A673 (cell line): ENCODE data around the gene EYS. TPM values are rescaled to one million over a fixed set of nuclear protein-coding genes. Genes with fewer than 3 reads are reported as not detected.

Source experiments
- BruUV-seq: library from RNA; stranded (reverse); fragments of 400-500 nt; replicated peaks from 2 replicates; lab custom pipeline; 2021; lab: Mats Ljungman, UMichigan
- CTCF ChIA-PET: fragments of 300-600 bp; sonication (Branson Sonifier 250); formaldehyde crosslinking; loops from one replicate; lab custom pipeline; 2022; ENCODE audit warnings: antibody characterized with exemption; lab: Charles Lee
- POLR2A ChIA-PET: fragments of 300-600 bp; sonication (Branson Sonifier 250); formaldehyde crosslinking; loops from one replicate; lab custom pipeline; 2022; ENCODE audit warnings: antibody characterized with exemption; ENCODE audit not compliant: low non-redundant PET; lab: Charles Lee
- DNase-seq: peaks from one replicate; pipeline ENCODE4 v3.0.0-alpha.2; 2015; ENCODE audit warnings: low spot score
- H3K27ac ChIP-seq: fragments of 200-600 bp; sonication (generic); 2 replicates; pipeline ENCODE4 v1.5.1; 2016; ENCODE audit warnings: mixed run types, low read depth, mild to moderate bottlenecking, mixed read lengths, antibody characterized with exemption, low read length; ENCODE audit not compliant: poor library complexity, severe bottlenecking
- H3K27me3 ChIP-seq: fragments of 200-600 bp; sonication (generic); replicated peaks from 2 replicates; pipeline ENCODE4 v1.6.1; 2017; ENCODE audit warnings: mixed run types, low read depth, mild to moderate bottlenecking, mixed read lengths, antibody characterized with exemption, low read length; ENCODE audit not compliant: insufficient read depth, poor library complexity
- H3K36me3 ChIP-seq: fragments of 200-600 bp; sonication (generic); 2 replicates; pipeline ENCODE4 v1.6.1; 2016; ENCODE audit warnings: mixed run types, mild to moderate bottlenecking, mixed read lengths, antibody characterized with exemption, low read length; ENCODE audit not compliant: insufficient read depth, poor library complexity, severe bottlenecking
- H3K4me1 ChIP-seq: fragments of 200-600 bp; sonication (generic); 2 replicates; pipeline ENCODE4 v1.6.1; 2017; ENCODE audit warnings: mixed run types, mild to moderate bottlenecking, mixed read lengths, antibody characterized with exemption, low read length; ENCODE audit not compliant: insufficient read depth, poor library complexity, severe bottlenecking
- H3K4me3 ChIP-seq: fragments of 200-600 bp; sonication (generic); 2 replicates; pipeline ENCODE4 v1.5.1; 2016; ENCODE audit warnings: low read depth, mixed run types, mild to moderate bottlenecking, mixed read lengths, low read length; ENCODE audit not compliant: poor library complexity, severe bottlenecking
- H3K9me3 ChIP-seq: fragments of 200-600 bp; sonication (generic); 2 replicates; pipeline ENCODE4 v1.6.1; 2016; ENCODE audit warnings: mixed run types, low read depth, mild to moderate bottlenecking, mixed read lengths, antibody characterized with exemption, low read length; ENCODE audit not compliant: poor library complexity, severe bottlenecking
- CTCF ChIP-seq: fragments of 300-800, 200-600 bp; sonication (generic); conservative IDR thresholded peaks from 2 replicates; pipeline ENCODE4 v1.5.1; 2017; ENCODE audit warnings: low read depth, mild to moderate bottlenecking, antibody characterized with exemption, low read length, moderate library complexity, mixed read lengths
- EZH2 ChIP-seq: fragments of 200-600 bp; sonication (generic); IDR thresholded peaks from 2 replicates; pipeline ENCODE4 v1.6.1; 2017; ENCODE audit warnings: borderline replicate concordance, low read depth, mild to moderate bottlenecking, mixed read lengths, antibody characterized with exemption, low read length; ENCODE audit not compliant: poor library complexity, severe bottlenecking
- intact Hi-C: fragments of 100-400 bp; cut with micrococcal nuclease; formaldehyde crosslinking; loops from one replicate; pipeline ENCODE4 v1.10.0; 2022; ENCODE audit not compliant: unreplicated experiment
- total RNA-seq: library from RNA; stranded (reverse); gene quantifications from 2 replicates; pipeline ENCODE4 v1.2.3, GENCODE V29; 2021

Gene EYS
- total RNA-seq, 1 experiment from 2014 or later: 0.47 TPM

GRCh38 chr6:65091561-65091960, 615.5 kb downstream of the EYS start:
- Histone ChIP-seq H3K4me1 (no peaks in the 10 kb centered on the region), H3K36me3 (no peaks in the 10 kb centered on the region), H3K27ac (no peak overlapping the region), H3K4me3 (no peak overlapping the region), H3K9me3 (no peaks in the 10 kb centered on the region), H3K27me3 (no peaks in the 10 kb centered on the region)
- POLR2A ChIA-PET: no interaction called here
- TF ChIP-seq EZH2 (no peak), CTCF (no peak)
- no peak for DNase-seq
- CTCF ChIA-PET: no interaction called here
- no TSS peak for BruUV-seq
- intact Hi-C loops: no loop called here

GRCh38 chr6:65088575-65088974, 618.5 kb downstream of the EYS start:
- CTCF ChIA-PET: no interaction called here
- BruUV-seq: no TSS peak

GRCh38 chr6:65081756-65082155, 625.3 kb downstream of the EYS start:
- Histone ChIP-seq H3K36me3 (no peaks in the 10 kb centered on the region), H3K27ac (no peak overlapping the region), H3K27me3 (no peaks in the 10 kb centered on the region), H3K4me1 (no peaks in the 10 kb centered on the region), H3K9me3 (no peaks in the 10 kb centered on the region), H3K4me3 (no peak overlapping the region)
- DNase-seq: no peak
- BruUV-seq: no TSS peak
- intact Hi-C loops: no loop called here
- no peak for TF ChIP-seq CTCF
- no peak for TF ChIP-seq EZH2
- CTCF ChIA-PET: no interaction called here
- POLR2A ChIA-PET: interaction anchor here (0.5 kb wide), 1 partner anchor 695 kb away, joined by 3 read pairs; no protein-coding TSS in a partner anchor

More at GRCh38 chr6:65088575-65088974, 618.5 kb downstream of the EYS start:
- POLR2A ChIA-PET: no interaction called here
- H3K4me3 ChIP-seq: no peak overlapping the region
- no peaks in the 10 kb centered on the region for H3K27me3 ChIP-seq
- H3K4me1 ChIP-seq: no peaks in the 10 kb centered on the region
- no peak for DNase-seq
- H3K36me3 ChIP-seq: no peaks in the 10 kb centered on the region
- no peak for TF ChIP-seq CTCF
- no peak for TF ChIP-seq EZH2
- intact Hi-C loops: no loop called here
- H3K27ac ChIP-seq: no peak overlapping the region
- H3K9me3 ChIP-seq: no peaks in the 10 kb centered on the region
